HepG2 (cell line): ENCODE results near the gene ANP32B. TPM values are rescaled to one million over a fixed set of nuclear protein-coding genes. Genes with fewer than 3 reads are reported as not detected.
A peak's percentile ranks its signal among the peaks of the same experiment; 100 is the strongest.

Experiments used
- EED ChIP-seq: sonication (generic); formaldehyde crosslinking; IDR thresholded peaks from 2 replicates; pipeline ENCODE4 v1.5.0; 2020; ENCODE audit warnings: mild to moderate bottlenecking, missing genetic modification reagents
- HOXA5 ChIP-seq: sonication (generic); formaldehyde crosslinking; IDR thresholded peaks from 2 replicates; pipeline ENCODE4 v1.4.0; 2020; ENCODE audit warnings: missing genetic modification reagents
- NR2C2 ChIP-seq: sonication (generic); formaldehyde crosslinking; IDR thresholded peaks from 2 replicates; pipeline ENCODE4 v1.4.0; 2020; ENCODE audit warnings: missing genetic modification reagents, mild to moderate bottlenecking, moderate library complexity, borderline replicate concordance
- ZC3H13 ChIP-seq: sonication (generic); formaldehyde crosslinking; IDR thresholded peaks from 2 replicates; pipeline ENCODE4 v1.8.1; 2023; ENCODE audit warnings: mild to moderate bottlenecking, missing genetic modification reagents, moderate library complexity
- ZNF180 ChIP-seq: sonication (generic); formaldehyde crosslinking; IDR thresholded peaks from 2 replicates; pipeline ENCODE4 v1.4.0; 2020; ENCODE audit warnings: low read depth, missing genetic modification reagents, borderline replicate concordance
- ZNF274 ChIP-seq: sonication (generic); formaldehyde crosslinking; IDR thresholded peaks from 2 replicates; pipeline ENCODE4 v1.5.1; 2020; ENCODE audit warnings: mild to moderate bottlenecking, missing genetic modification reagents
- ZNF33A ChIP-seq: sonication (generic); formaldehyde crosslinking; IDR thresholded peaks from 2 replicates; pipeline ENCODE4 v1.5.1; 2020; ENCODE audit warnings: missing genetic modification reagents, mild to moderate bottlenecking, moderate library complexity, borderline replicate concordance
- ZNF431 ChIP-seq: sonication (generic); formaldehyde crosslinking; IDR thresholded peaks from 2 replicates; pipeline ENCODE4 v1.9.0; 2022; ENCODE audit warnings: missing genetic modification reagents, low read depth, mild to moderate bottlenecking, borderline replicate concordance
- ZNF746 ChIP-seq: sonication (generic); formaldehyde crosslinking; IDR thresholded peaks from 2 replicates; pipeline ENCODE4 v1.8.0; 2022; ENCODE audit warnings: mild to moderate bottlenecking, missing genetic modification reagents
- polyA plus RNA-seq, 8 experiments: library from polyadenylated mRNA; depleted of rRNA in 3 of 8; stranded (reverse) in 7 of 8; unstranded in 1 of 8; fragments of >200 nt; fragmentation: Illumina TruSeq in 4 of 8; extraction: Trizol in 4 of 8; gene quantifications; 2 replicates each; pipeline versions ENCODE4 v1.2.1 to v1.2.3, GENCODE V29; 2011 to 2016; ENCODE audit warnings: low read depth in 4 of 8, missing spikeins in 1 of 8, mixed read lengths in 1 of 8; ENCODE audit not compliant: insufficient read depth in 1 of 8
- total RNA-seq, 5 experiments: library from RNA; depleted of rRNA; stranded (reverse); fragments of >200 nt; fragmentation: Illumina TruSeq; extraction: Trizol; gene quantifications; 2 replicates each; pipeline ENCODE4 v1.2.3, GENCODE V29; 2016; ENCODE audit warnings: low read depth in 1 of 5
- TF ChIP-seq, protein P1 (sequence below): sonication (generic); formaldehyde crosslinking; IDR thresholded peaks from 2 replicates; pipeline ENCODE4 v1.8.0; 2022; ENCODE audit warnings: low read depth, missing genetic modification reagents
- TF ChIP-seq, protein P2 (sequence below): sonication (generic); formaldehyde crosslinking; IDR thresholded peaks from 2 replicates; pipeline ENCODE4 v1.4.0; 2020; ENCODE audit warnings: missing genetic modification reagents
- TF ChIP-seq, protein P3 (sequence below), 2 experiments: fragments of 450-650 bp in 1 of 2; sonication (generic) in 1 of 2; formaldehyde crosslinking; IDR thresholded peaks; 2 replicates each; pipeline versions ENCODE4 v1.5.0 to v1.8.0; 2020 to 2022; ENCODE audit warnings: mild to moderate bottlenecking in 1 of 2, missing genetic modification reagents in 1 of 2
- TF ChIP-seq, protein P4 (sequence below), 2 experiments: fragments of 450-650 bp in 1 of 2; sonication (generic) in 1 of 2; formaldehyde crosslinking in 1 of 2; IDR thresholded peaks; 2 replicates each; pipeline versions ENCODE4 v1.6.1 to v1.8.0; 2016 to 2022; ENCODE audit warnings: antibody characterized with exemption in 1 of 2, mild to moderate bottlenecking in 1 of 2, missing genetic modification reagents in 1 of 2

ANP32B gene
- total and polyA plus RNA-seq, 2 of the 13 experiments (the other 11 are each of a cell fraction or from before 2014, with no cell fraction given), result 22.1 to 37.5 TPM

DNA sequence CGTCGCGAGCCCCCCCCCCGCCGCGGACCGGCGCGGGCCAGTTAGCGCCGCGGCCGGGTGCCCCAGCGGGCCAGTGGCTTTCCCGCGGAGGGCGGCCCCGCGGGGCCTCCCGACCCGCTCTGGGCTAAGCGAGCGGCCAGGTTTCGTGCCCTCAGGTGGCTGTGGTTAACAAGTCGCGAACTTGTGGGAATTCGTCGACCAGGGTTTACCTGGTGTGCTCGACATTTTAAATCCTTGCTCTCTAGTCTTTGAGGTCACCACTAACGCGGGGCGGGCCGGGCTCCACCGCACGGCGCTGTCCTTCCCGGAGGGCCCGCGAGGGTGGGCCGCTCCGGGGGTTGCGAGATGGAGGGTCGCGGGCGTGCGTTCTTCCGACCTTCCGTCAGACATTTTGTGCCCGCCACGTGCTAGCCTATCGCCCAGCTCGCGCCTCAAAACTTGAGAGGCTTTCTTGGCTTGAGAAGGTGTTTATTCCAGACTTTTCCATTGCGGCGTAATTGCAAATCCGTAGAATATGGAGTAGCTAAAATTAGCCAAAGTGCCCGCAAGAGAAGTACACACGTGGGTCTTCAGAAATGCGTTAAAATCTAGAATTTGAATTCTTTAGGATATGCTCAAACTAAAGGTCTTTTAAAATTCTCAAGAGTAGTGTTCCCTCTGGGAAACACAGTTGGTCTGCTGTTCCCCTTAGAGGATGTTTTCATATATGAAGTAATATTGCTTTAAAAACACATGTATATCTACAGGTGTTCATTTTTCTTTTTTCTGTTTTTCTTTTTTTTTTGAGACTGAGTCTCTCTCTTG lies 2.1 kb downstream of the ANP32B start (continued):
- TF ChIP-seq, protein P1, sequence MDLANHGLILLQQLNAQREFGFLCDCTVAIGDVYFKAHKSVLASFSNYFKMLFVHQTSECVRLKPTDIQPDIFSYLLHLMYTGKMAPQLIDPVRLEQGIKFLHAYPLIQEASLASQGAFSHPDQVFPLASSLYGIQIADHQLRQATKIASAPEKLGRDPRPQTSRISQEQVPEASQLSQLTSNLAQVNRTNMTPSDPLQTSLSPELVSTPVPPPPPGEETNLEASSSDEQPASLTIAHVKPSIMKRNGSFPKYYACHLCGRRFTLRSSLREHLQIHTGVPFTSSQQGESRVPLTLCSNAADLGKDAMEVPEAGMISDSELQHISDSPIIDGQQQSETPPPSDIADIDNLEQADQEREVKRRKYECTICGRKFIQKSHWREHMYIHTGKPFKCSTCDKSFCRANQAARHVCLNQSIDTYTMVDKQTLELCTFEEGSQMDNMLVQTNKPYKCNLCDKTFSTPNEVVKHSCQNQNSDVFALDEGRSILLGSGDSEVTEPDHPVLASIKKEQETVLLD, result 0 out of 2 replicates have a peak, but pooled peaks have one; percentile 14
- TF ChIP-seq ZNF33A (no peak), ZNF431 (CRISPR knock-in tag) (0 out of 2 replicates have a peak, but pooled peaks have one; percentile 29), ZNF180 (CRISPR knock-in tag) (no peak), NR2C2 (CRISPR knock-in tag) (0 out of 2 replicates have a peak, but pooled peaks have one; percentile 6), HOXA5 (no peak), ZNF274 (CRISPR knock-in tag) (0 out of 2 replicates have a peak, but pooled peaks have one; percentile 53), ZC3H13 (CRISPR knock-in tag) (peak; percentile 21; the same call in 1 of the 2 replicates), ZNF746 (CRISPR knock-in tag) (no peak), EED (CRISPR knock-in tag) (no peak)
- TF ChIP-seq, protein P2, sequence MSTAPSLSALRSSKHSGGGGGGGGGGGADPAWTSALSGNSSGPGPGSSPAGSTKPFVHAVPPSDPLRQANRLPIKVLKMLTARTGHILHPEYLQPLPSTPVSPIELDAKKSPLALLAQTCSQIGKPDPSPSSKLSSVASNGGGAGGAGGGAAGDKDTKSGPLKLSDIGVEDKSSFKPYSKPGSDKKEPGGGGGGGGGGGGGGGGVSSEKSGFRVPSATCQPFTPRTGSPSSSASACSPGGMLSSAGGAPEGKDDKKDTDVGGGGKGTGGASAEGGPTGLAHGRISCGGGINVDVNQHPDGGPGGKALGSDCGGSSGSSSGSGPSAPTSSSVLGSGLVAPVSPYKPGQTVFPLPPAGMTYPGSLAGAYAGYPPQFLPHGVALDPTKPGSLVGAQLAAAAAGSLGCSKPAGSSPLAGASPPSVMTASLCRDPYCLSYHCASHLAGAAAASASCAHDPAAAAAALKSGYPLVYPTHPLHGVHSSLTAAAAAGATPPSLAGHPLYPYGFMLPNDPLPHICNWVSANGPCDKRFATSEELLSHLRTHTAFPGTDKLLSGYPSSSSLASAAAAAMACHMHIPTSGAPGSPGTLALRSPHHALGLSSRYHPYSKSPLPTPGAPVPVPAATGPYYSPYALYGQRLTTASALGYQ, result 0 out of 2 replicates have a peak, but pooled peaks have one; percentile 55
- TF ChIP-seq, protein P3, sequence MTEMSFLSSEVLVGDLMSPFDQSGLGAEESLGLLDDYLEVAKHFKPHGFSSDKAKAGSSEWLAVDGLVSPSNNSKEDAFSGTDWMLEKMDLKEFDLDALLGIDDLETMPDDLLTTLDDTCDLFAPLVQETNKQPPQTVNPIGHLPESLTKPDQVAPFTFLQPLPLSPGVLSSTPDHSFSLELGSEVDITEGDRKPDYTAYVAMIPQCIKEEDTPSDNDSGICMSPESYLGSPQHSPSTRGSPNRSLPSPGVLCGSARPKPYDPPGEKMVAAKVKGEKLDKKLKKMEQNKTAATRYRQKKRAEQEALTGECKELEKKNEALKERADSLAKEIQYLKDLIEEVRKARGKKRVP (CRISPR knock-in tag; IDR thresholded peaks at IDR 0.05), result peak in 1 of 2 experiments; percentile 30; a peak in 1 of 4 replicates
- TF ChIP-seq, protein P4, sequence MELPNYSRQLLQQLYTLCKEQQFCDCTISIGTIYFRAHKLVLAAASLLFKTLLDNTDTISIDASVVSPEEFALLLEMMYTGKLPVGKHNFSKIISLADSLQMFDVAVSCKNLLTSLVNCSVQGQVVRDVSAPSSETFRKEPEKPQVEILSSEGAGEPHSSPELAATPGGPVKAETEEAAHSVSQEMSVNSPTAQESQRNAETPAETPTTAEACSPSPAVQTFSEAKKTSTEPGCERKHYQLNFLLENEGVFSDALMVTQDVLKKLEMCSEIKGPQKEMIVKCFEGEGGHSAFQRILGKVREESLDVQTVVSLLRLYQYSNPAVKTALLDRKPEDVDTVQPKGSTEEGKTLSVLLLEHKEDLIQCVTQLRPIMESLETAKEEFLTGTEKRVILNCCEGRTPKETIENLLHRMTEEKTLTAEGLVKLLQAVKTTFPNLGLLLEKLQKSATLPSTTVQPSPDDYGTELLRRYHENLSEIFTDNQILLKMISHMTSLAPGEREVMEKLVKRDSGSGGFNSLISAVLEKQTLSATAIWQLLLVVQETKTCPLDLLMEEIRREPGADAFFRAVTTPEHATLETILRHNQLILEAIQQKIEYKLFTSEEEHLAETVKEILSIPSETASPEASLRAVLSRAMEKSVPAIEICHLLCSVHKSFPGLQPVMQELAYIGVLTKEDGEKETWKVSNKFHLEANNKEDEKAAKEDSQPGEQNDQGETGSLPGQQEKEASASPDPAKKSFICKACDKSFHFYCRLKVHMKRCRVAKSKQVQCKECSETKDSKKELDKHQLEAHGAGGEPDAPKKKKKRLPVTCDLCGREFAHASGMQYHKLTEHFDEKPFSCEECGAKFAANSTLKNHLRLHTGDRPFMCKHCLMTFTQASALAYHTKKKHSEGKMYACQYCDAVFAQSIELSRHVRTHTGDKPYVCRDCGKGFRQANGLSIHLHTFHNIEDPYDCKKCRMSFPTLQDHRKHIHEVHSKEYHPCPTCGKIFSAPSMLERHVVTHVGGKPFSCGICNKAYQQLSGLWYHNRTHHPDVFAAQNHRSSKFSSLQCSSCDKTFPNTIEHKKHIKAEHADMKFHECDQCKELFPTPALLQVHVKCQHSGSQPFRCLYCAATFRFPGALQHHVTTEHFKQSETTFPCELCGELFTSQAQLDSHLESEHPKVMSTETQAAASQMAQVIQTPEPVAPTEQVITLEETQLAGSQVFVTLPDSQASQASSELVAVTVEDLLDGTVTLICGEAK (IDR thresholded peaks at IDR 0.05), result no peak
- TF ChIP-seq, protein P4 (CRISPR knock-in tag; IDR thresholded peaks at IDR 0.05), result 0 out of 2 replicates have a peak, but pooled peaks have one; percentile 19
